Brain microvascular endothelial cell (primary cell): ENCODE results near the gene KRT15.
A peak's percentile ranks its signal among the peaks of the same experiment; 100 is the strongest.

ENCODE experiments used
- DNase-seq: peaks from one replicate; pipeline ENCODE4 v3.0.0-alpha.2; 2020
- H3K27ac ChIP-seq: fragments of 250-450 bp; sonication (Bioruptor Pico); 2 replicates; pipeline ENCODE4 v1.5.1; 2020; ENCODE audit warnings: mild to moderate bottlenecking, moderate library complexity
- H3K27me3 ChIP-seq: fragments of 250-450 bp; sonication (Bioruptor Pico); replicated peaks from 2 replicates; pipeline ENCODE4 v1.5.1; 2020; ENCODE audit warnings: mild to moderate bottlenecking
- H3K36me3 ChIP-seq: fragments of 250-450 bp; sonication (Bioruptor Pico); replicated peaks from 2 replicates; pipeline ENCODE4 v1.5.1; 2020; ENCODE audit warnings: mild to moderate bottlenecking
- H3K4me3 ChIP-seq: 2 replicates; pipeline ENCODE4 v1.5.1; 2011; ENCODE audit warnings: low read depth, mild to moderate bottlenecking, control low read depth, low read length, moderate library complexity
- CTCF ChIP-seq: IDR thresholded peaks from 2 replicates; pipeline ENCODE4 v1.5.1; 2011; ENCODE audit warnings: low read depth, mild to moderate bottlenecking, moderate library complexity, low read length, control low read depth, inconsistent platforms; ENCODE audit errors: missing control alignments
- in situ Hi-C: cut with HindIII; loops from 2 replicates; pipeline ENCODE4 v1.10.0; 2017; ENCODE audit warnings: low sequenced_read_pairs, low pct_ligation_motif_present

Gene KRT15

GRCh38 chr17:41490000-41490990, 28.4 kb downstream of the KRT15 start:
- Histone ChIP-seq H3K36me3 (no peaks in the 10 kb centered on the region), H3K27me3 (no peaks in the 10 kb centered on the region), H3K4me3 (no peak overlapping the region), H3K27ac (no peak overlapping the region)
- in situ Hi-C loops: no loop called here
- no peak for DNase-seq
- TF ChIP-seq CTCF: no peak

- no peak within 1 kb of the TSS for H3K27ac ChIP-seq
- H3K27me3 ChIP-seq: no peaks in the 10 kb centered on the region
- in situ Hi-C loops: no loop called here
- no peak for TF ChIP-seq CTCF
- no peaks in the 10 kb centered on the region for H3K36me3 ChIP-seq
- no peak within 1 kb of the TSS for H3K4me3 ChIP-seq
- DNase-seq: no peak
Observed at GRCh38 chr17:41489531-41489930, 29.2 kb downstream of the KRT15 start, which contains the start of gene KRT36. TSS of gene KRT36 (minus strand) at chr17:41489910. CDS start at chr17:41489864, 46 bp downstream.

- Histone ChIP-seq H3K36me3 (no peaks in the 10 kb centered on the region), H3K27ac (no peak overlapping the region), H3K27me3 (no peaks in the 10 kb centered on the region), H3K4me3 (no peak overlapping the region)
- in situ Hi-C loops: no loop called here
- DNase-seq: no peak
- TF ChIP-seq CTCF: peak; percentile 66
Observed at GRCh38 chr17:41486809-41487530, 31.7 kb downstream of the KRT15 start.

- no peak overlapping the region for H3K27ac ChIP-seq
- H3K27me3 ChIP-seq: no peaks in the 10 kb centered on the region
- DNase-seq: no peak
- no peaks in the 10 kb centered on the region for H3K36me3 ChIP-seq
- no peak overlapping the region for H3K4me3 ChIP-seq
- no peak for TF ChIP-seq CTCF
- in situ Hi-C loops: no loop called here
Observed at GRCh38 chr17:41486316-41486715, 32.4 kb downstream of the KRT15 start.

GRCh38 chr17:41484920-41485904, 33.5 kb downstream of the KRT15 start:
- Histone ChIP-seq H3K4me3 (no peak overlapping the region), H3K27ac (no peak overlapping the region), H3K27me3 (no peaks in the 10 kb centered on the region), H3K36me3 (no peaks in the 10 kb centered on the region)
- no peak for TF ChIP-seq CTCF
- DNase-seq: no peak
- in situ Hi-C loops: no loop called here
